Skin epidermis (tissue), 12 donors: Measurements from ENCODE around the gene ARHGAP22.

Experiments
- H3K27ac ChIP-seq, 21 experiments: fragments of 200-600 bp; sonication (generic) in 11 of 21; one replicate each; pipeline ENCODE4 v1.5.0; 2020; ENCODE audit warnings: mild to moderate bottlenecking in 3 of 21, inconsistent platforms in 2 of 21, moderate library complexity in 2 of 21
- H3K4me3 ChIP-seq, 7 experiments: fragments of 200-600 bp; sonication (generic) in 2 of 7; one replicate each; pipeline ENCODE4 v1.5.0; 2020; ENCODE audit warnings: inconsistent platforms in 2 of 7, mild to moderate bottlenecking in 2 of 7, moderate library complexity in 1 of 7

The ARHGAP22 gene

GRCh38 chr10:48493083-48493871 lies 111.6 kb downstream of the ARHGAP22 start:
- Histone ChIP-seq H3K27ac (no peak overlapping the region), H3K4me3 (no peak overlapping the region)

GRCh38 chr10:48492201-48492600 lies 112.7 kb downstream of the ARHGAP22 start:
- Histone ChIP-seq H3K27ac (no peak overlapping the region), H3K4me3 (no peak overlapping the region)

- H3K4me3 ChIP-seq, result no peak overlapping the region
- H3K27ac ChIP-seq, result no peak overlapping the region
These were observed 113.3 kb downstream of the ARHGAP22 start for GRCh38 chr10:48491392-48492139.

GRCh38 chr10:48490946-48491345 lies 113.9 kb downstream of the ARHGAP22 start:
- no peak overlapping the region for H3K27ac ChIP-seq

GRCh38 chr10:48490571-48490940 lies 114.3 kb downstream of the ARHGAP22 start:
- Histone ChIP-seq H3K4me3 (no peak overlapping the region), H3K27ac (no peak overlapping the region)

More at GRCh38 chr10:48490946-48491345, 113.9 kb downstream of the ARHGAP22 start:
- no peak overlapping the region for H3K4me3 ChIP-seq

- Histone ChIP-seq H3K4me3 (no peak overlapping the region), H3K27ac (no peak overlapping the region)
These were observed 115.8 kb downstream of the ARHGAP22 start for GRCh38 chr10:48489099-48489498.

GRCh38 chr10:48487244-48487643 lies 117.6 kb downstream of the ARHGAP22 start:
- H3K27ac ChIP-seq, result no peak overlapping the region
- H3K4me3 ChIP-seq, result no peak overlapping the region

- Histone ChIP-seq H3K27ac (no peak overlapping the region), H3K4me3 (no peak overlapping the region)
These were observed 119.2 kb downstream of the ARHGAP22 start for GRCh38 chr10:48485711-48486110.

- Histone ChIP-seq H3K27ac (no peak overlapping the region), H3K4me3 (no peak overlapping the region)
These were observed 120.0 kb downstream of the ARHGAP22 start for GRCh38 chr10:48484911-48485310.

- Histone ChIP-seq H3K4me3 (no peak overlapping the region), H3K27ac (no peak overlapping the region)
These were observed 122.7 kb downstream of the ARHGAP22 start for GRCh38 chr10:48482207-48482606.

GRCh38 chr10:48481385-48481784 lies 123.5 kb downstream of the ARHGAP22 start:
- Histone ChIP-seq H3K27ac (no peak overlapping the region), H3K4me3 (no peak overlapping the region)

GRCh38 chr10:48480397-48481374 lies 124.2 kb downstream of the ARHGAP22 start:
- H3K4me3 ChIP-seq, result no peak overlapping the region
- H3K27ac ChIP-seq, result no peak overlapping the region

GRCh38 chr10:48478980-48479811 lies 125.7 kb downstream of the ARHGAP22 start:
- no peak overlapping the region for H3K4me3 ChIP-seq
- H3K27ac ChIP-seq, result no peak overlapping the region

- Histone ChIP-seq H3K4me3 (no peak overlapping the region), H3K27ac (no peak overlapping the region)
These were observed 126.4 kb downstream of the ARHGAP22 start for GRCh38 chr10:48478469-48478868.

GRCh38 chr10:48477616-48478015 lies 127.3 kb downstream of the ARHGAP22 start:
- no peak overlapping the region for H3K4me3 ChIP-seq
- H3K27ac ChIP-seq, result no peak overlapping the region

- H3K27ac ChIP-seq, result no peak overlapping the region
- no peak overlapping the region for H3K4me3 ChIP-seq
These were observed 127.7 kb downstream of the ARHGAP22 start for GRCh38 chr10:48477141-48477540.

GRCh38 chr10:48476279-48476982 lies 128.4 kb downstream of the ARHGAP22 start:
- H3K27ac ChIP-seq, result no peak overlapping the region
- H3K4me3 ChIP-seq, result no peak overlapping the region

GRCh38 chr10:48475943-48476278 lies 129.0 kb downstream of the ARHGAP22 start:
- no peak overlapping the region for H3K4me3 ChIP-seq

More at GRCh38 chr10:48475943-48476278, 129.0 kb downstream of the ARHGAP22 start:
- no peak overlapping the region for H3K27ac ChIP-seq
